WTC11 (cell line): ENCODE results near the gene SOX4.

ENCODE experiments used
- CREB1 ChIP-seq: sonication (generic); formaldehyde crosslinking; IDR thresholded peaks from 2 replicates; pipeline ENCODE4 v1.8.0; 2023; ENCODE audit warnings: mild to moderate bottlenecking, missing genetic modification reagents
- CTCF ChIP-seq: fragments of 200-600 bp; IDR thresholded peaks from 2 replicates; pipeline ENCODE4 v1.8.0; 2022; ENCODE audit warnings: antibody characterized with exemption
- ESRRA ChIP-seq: sonication (generic); formaldehyde crosslinking; IDR thresholded peaks from 2 replicates; pipeline ENCODE4 v1.8.1; 2022; ENCODE audit warnings: mild to moderate bottlenecking, missing genetic modification reagents, borderline replicate concordance
- GABPB1 ChIP-seq: sonication (generic); formaldehyde crosslinking; IDR thresholded peaks from 2 replicates; pipeline ENCODE4 v1.8.1; 2023; ENCODE audit warnings: mild to moderate bottlenecking, missing genetic modification reagents
- JUN ChIP-seq: sonication (generic); formaldehyde crosslinking; IDR thresholded peaks from 2 replicates; pipeline ENCODE4 v1.8.0; 2023; ENCODE audit warnings: mild to moderate bottlenecking, missing genetic modification reagents
- KAT7 ChIP-seq: sonication (generic); formaldehyde crosslinking; IDR thresholded peaks from 2 replicates; pipeline ENCODE4 v1.8.1; 2023; ENCODE audit warnings: missing genetic modification reagents, mild to moderate bottlenecking, borderline replicate concordance
- NFE2L1 ChIP-seq: sonication (generic); formaldehyde crosslinking; IDR thresholded peaks from 2 replicates; pipeline ENCODE4 v1.8.1; 2023; ENCODE audit warnings: missing genetic modification reagents
- OVOL2 ChIP-seq: fragments of 250-450 bp; sonication (Bioruptor Pico); IDR thresholded peaks from 2 replicates; pipeline ENCODE4 v1.9.0; 2021; ENCODE audit warnings: mild to moderate bottlenecking, borderline replicate concordance
- STAT6 ChIP-seq: sonication (generic); formaldehyde crosslinking; conservative IDR thresholded peaks from 2 replicates; pipeline ENCODE4 v1.8.1; 2023; ENCODE audit warnings: mild to moderate bottlenecking, low read depth, missing genetic modification reagents, moderate library complexity
- ZNF121 ChIP-seq: sonication (generic); formaldehyde crosslinking; IDR thresholded peaks from 2 replicates; pipeline ENCODE4 v1.8.0; 2023; ENCODE audit warnings: missing genetic modification reagents
- TF ChIP-seq, protein P1 (sequence below): sonication (generic); formaldehyde crosslinking; IDR thresholded peaks from 2 replicates; pipeline ENCODE4 v1.8.0; 2022; ENCODE audit warnings: mild to moderate bottlenecking, missing genetic modification reagents

- no peak for TF ChIP-seq CTCF
- TF ChIP-seq STAT6, result no peak
- TF ChIP-seq CREB1 (CRISPR knock-in tag), result no peak
- TF ChIP-seq OVOL2 (CRISPR knock-in tag), result no peak
- no peak for TF ChIP-seq JUN (CRISPR knock-in tag)
- TF ChIP-seq KAT7 (CRISPR knock-in tag), result no peak
- no peak for TF ChIP-seq ESRRA
- TF ChIP-seq GABPB1 (CRISPR knock-in tag), result no peak
- TF ChIP-seq NFE2L1 (CRISPR knock-in tag), result no peak
- TF ChIP-seq, protein P1, sequence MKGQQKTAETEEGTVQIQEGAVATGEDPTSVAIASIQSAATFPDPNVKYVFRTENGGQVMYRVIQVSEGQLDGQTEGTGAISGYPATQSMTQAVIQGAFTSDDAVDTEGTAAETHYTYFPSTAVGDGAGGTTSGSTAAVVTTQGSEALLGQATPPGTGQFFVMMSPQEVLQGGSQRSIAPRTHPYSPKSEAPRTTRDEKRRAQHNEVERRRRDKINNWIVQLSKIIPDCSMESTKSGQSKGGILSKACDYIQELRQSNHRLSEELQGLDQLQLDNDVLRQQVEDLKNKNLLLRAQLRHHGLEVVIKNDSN, result no peak
- TF ChIP-seq ZNF121, result no peak
These were observed 11.6 kb downstream of the SOX4 start for GRCh38 chr6:21605166-21605565.
